Endodermal cell (in vitro differentiated cells): Measurements from ENCODE around the gene PLCB1. TPM values are rescaled to one million over a fixed set of nuclear protein-coding genes. Genes with fewer than 3 reads are reported as not detected.

Experiments
- DNase-seq: peaks from one replicate; pipeline ENCODE4 v3.0.0-alpha.2; 2017
- H3K27ac ChIP-seq: 2 replicates; pipeline ENCODE4 v1.5.1; 2013; ENCODE audit warnings: mild to moderate bottlenecking, low read depth, low read length, moderate library complexity
- H3K27me3 ChIP-seq: 2 replicates; pipeline ENCODE4 v1.6.1; 2013; ENCODE audit warnings: mild to moderate bottlenecking, low read length, moderate library complexity; ENCODE audit not compliant: insufficient read depth, control insufficient read depth, poor library complexity, severe bottlenecking
- H3K36me3 ChIP-seq: 2 replicates; pipeline ENCODE4 v1.7.0; 2013; ENCODE audit warnings: mild to moderate bottlenecking, low read length, moderate library complexity; ENCODE audit not compliant: control insufficient read depth, insufficient read depth
- H3K4me1 ChIP-seq: one replicate; pipeline ENCODE4 v1.7.0; 2013; ENCODE audit warnings: low read length; ENCODE audit not compliant: control insufficient read depth, insufficient read depth
- H3K4me3 ChIP-seq: 2 replicates; pipeline ENCODE4 v1.5.1; 2013; ENCODE audit warnings: mild to moderate bottlenecking, low read length, moderate library complexity
- H3K9ac ChIP-seq: 2 replicates; pipeline ENCODE4 v1.6.1; 2013; ENCODE audit warnings: mild to moderate bottlenecking, low read length, moderate library complexity; ENCODE audit not compliant: poor library complexity, severe bottlenecking; ENCODE audit errors: extremely low read depth
- H3K9me3 ChIP-seq: 2 replicates; pipeline ENCODE4 v1.6.1; 2013; ENCODE audit warnings: mild to moderate bottlenecking, low read length, moderate library complexity; ENCODE audit not compliant: control insufficient read depth
- H3K27ac Mint-ChIP-seq: 2 replicates; pipeline ENCODE4 v1.8.0; 2020; ENCODE audit warnings: mixed read lengths
- H3K27me3 Mint-ChIP-seq: 2 replicates; pipeline ENCODE4 v1.8.0; 2021; ENCODE audit warnings: mild to moderate bottlenecking, mixed read lengths; ENCODE audit not compliant: insufficient read depth
- H3K36me3 Mint-ChIP-seq: 2 replicates; pipeline ENCODE4 v1.8.0; 2020; ENCODE audit warnings: low read depth, mixed read lengths
- H3K4me1 Mint-ChIP-seq: 2 replicates; pipeline ENCODE4 v1.8.0; 2020; ENCODE audit warnings: mixed read lengths
- H3K4me3 Mint-ChIP-seq: 2 replicates; pipeline ENCODE4 v1.8.0; 2020; ENCODE audit warnings: mild to moderate bottlenecking, moderate library complexity, mixed read lengths
- H3K9me3 Mint-ChIP-seq: 2 replicates; pipeline ENCODE4 v1.8.0; 2020; ENCODE audit warnings: mild to moderate bottlenecking, mixed read lengths
- CTCF ChIP-seq: fragments of 200-600 bp; sonication (generic); conservative IDR thresholded peaks from 2 replicates; pipeline ENCODE4 v1.5.0; 2021; ENCODE audit warnings: antibody characterized with exemption, mild to moderate bottlenecking
- WGBS, 2 experiments: methylation state at CpG; one replicate each; pipeline versions ENCODE4 v1.1.5 to v1.1.7; 2013; ENCODE audit warnings: missing lambda C conversion rate in 2 of 2, mixed read lengths in 1 of 2; ENCODE audit not compliant: insufficient coverage in 1 of 2, insufficient read length in 1 of 2; 5-methylcytosine and 5-hydroxymethylcytosine counted together
- total RNA-seq, 2 donors: library from RNA; stranded (reverse); fragmentation: NEBNext Ultra II Directional in 1 of 2; extraction: Animal tissue kit (Norgen Biotek cat#: 25700) in 1 of 2; gene quantifications; 2 replicates in 1 of 2; 3 replicates in 1 of 2; pipeline ENCODE4 v1.2.1, GENCODE V29; 2021

The PLCB1 gene
- total RNA-seq, 2 donors from 2014 or later = 15.3 to 16.5 TPM

DNA sequence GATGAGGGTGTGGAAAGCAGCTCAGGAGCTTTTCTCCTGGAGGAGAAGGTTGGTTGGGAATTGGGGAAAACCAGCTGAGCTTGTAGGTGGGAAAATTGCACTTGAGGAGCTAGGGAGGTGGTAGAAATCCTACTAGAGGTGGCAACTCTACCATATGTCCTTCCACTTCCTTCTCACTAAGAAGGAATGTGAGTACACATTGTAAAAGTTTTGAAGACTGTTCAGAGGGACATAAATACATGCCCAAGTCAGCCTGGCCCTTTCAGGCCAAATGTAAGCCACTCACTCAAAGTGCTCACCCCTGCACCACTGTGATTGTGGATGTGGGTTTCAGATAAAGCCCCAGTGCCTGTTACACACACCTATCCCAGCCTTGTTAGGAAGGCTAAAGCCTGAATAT lies 646.3 kb downstream of the PLCB1 start:
- no peak for TF ChIP-seq CTCF
- Histone ChIP-seq H3K4me1 (no peaks in the 10 kb centered on the region), H3K27ac (no peak overlapping the region)

DNA sequence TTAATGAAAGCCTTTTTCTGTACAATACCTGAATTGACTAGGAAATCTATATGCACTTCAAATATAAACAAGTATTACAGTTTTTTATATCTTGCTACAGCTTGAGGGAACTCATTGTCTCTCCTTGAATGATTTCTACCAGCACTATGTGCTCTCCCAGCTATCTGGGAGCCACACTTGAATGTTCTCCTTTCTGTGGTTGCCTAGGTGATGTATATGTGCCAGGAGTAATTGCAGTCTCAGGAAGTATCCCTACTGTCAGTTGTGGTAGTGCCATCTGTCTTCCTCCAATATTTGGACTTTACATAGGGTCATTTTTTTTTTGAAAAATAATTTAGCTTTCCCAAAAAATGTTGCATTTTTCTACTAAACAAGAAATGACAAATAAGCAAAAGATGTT lies 648.8 kb downstream of the PLCB1 start:
- Mint-ChIP-seq H3K9me3 (peaks cover 5% of the 10 kb centered on the region), H3K36me3 (peaks cover 18% of the 10 kb centered on the region), H3K4me3 (no peak overlapping the region), H3K27ac (no peak overlapping the region), H3K4me1 (peaks cover 14% of the 10 kb centered on the region), H3K27me3 (no peaks in the 10 kb centered on the region)
- no peak for DNase-seq
- Histone ChIP-seq H3K36me3 (no peaks in the 10 kb centered on the region), H3K9ac (no peak overlapping the region), H3K4me1 (no peaks in the 10 kb centered on the region), H3K9me3 (peaks cover 5% of the 10 kb centered on the region), H3K27ac (no peak overlapping the region), H3K4me3 (no peak overlapping the region), H3K27me3 (no peaks in the 10 kb centered on the region)
- TF ChIP-seq CTCF = no peak

More for the DNA sequence above, 646.3 kb downstream of the PLCB1 start:
- Mint-ChIP-seq H3K4me3 (no peak overlapping the region), H3K36me3 (peaks cover 18% of the 10 kb centered on the region), H3K4me1 (peaks cover 7% of the 10 kb centered on the region), H3K27me3 (no peaks in the 10 kb centered on the region), H3K9me3 (peaks cover 5% of the 10 kb centered on the region), H3K27ac (no peak overlapping the region)
- no peak overlapping the region for H3K4me3 ChIP-seq
- H3K27me3 ChIP-seq = no peaks in the 10 kb centered on the region
- no peak overlapping the region for H3K9ac ChIP-seq
- peaks cover 5% of the 10 kb centered on the region for H3K9me3 ChIP-seq
- DNase-seq = no peak
- no peaks in the 10 kb centered on the region for H3K36me3 ChIP-seq

- Mint-ChIP-seq H3K27ac (no peak overlapping the region), H3K4me3 (no peak overlapping the region), H3K36me3 (peaks cover 12% of the 10 kb centered on the region), H3K9me3 (peaks cover 4% of the 10 kb centered on the region), H3K27me3 (no peaks in the 10 kb centered on the region), H3K4me1 (peaks cover 14% of the 10 kb centered on the region)
- no peak for TF ChIP-seq CTCF
- no peak overlapping the region for H3K9ac ChIP-seq
- H3K4me1 ChIP-seq = no peaks in the 10 kb centered on the region
- H3K27ac ChIP-seq = no peak overlapping the region
- no peaks in the 10 kb centered on the region for H3K36me3 ChIP-seq
- no peaks in the 10 kb centered on the region for H3K27me3 ChIP-seq
- 91 to 92% methylated on average over 2 of the region's 2 CpGs for WGBS, 2 experiments
- H3K9me3 ChIP-seq = peaks cover 5% of the 10 kb centered on the region
- DNase-seq = no peak
- H3K4me3 ChIP-seq = no peak overlapping the region
These were observed 650.7 kb downstream of the PLCB1 start for GRCh38 chr20:8782804-8783203.
